ENCODE results near the gene DNAI1.

DNA sequence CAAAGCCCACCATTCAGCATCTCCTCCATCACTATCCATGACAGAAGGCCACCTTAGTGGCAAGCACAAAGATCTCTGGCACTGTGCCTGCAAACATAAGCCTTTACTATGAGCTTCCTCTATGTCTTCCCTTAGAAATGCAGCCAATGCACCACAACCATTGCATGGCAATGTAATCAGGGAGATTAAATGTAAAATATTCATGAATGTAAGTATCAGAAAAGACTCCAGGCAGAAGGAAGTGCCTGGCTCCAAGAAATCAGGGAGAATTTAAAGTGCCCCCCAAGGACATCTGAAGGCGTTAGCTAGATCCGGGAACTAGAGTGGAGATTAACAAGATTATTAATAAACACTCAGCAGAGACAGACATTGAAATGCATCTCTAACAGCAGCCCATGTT, 49.5 kb upstream of the DNAI1 start:
- TF ChIP-seq, protein P1, sequence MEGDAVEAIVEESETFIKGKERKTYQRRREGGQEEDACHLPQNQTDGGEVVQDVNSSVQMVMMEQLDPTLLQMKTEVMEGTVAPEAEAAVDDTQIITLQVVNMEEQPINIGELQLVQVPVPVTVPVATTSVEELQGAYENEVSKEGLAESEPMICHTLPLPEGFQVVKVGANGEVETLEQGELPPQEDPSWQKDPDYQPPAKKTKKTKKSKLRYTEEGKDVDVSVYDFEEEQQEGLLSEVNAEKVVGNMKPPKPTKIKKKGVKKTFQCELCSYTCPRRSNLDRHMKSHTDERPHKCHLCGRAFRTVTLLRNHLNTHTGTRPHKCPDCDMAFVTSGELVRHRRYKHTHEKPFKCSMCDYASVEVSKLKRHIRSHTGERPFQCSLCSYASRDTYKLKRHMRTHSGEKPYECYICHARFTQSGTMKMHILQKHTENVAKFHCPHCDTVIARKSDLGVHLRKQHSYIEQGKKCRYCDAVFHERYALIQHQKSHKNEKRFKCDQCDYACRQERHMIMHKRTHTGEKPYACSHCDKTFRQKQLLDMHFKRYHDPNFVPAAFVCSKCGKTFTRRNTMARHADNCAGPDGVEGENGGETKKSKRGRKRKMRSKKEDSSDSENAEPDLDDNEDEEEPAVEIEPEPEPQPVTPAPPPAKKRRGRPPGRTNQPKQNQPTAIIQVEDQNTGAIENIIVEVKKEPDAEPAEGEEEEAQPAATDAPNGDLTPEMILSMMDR (IDR thresholded peaks at IDR 0.05): no peak
- TF ChIP-seq POLR2A (IDR thresholded peaks at IDR 0.05): no peak

All from esophagus squamous epithelium (tissue), 4 donors.